Left cardiac atrium (tissue), 4 donors: ENCODE measurements around the gene SIRT7. TPM values are rescaled to one million over a fixed set of nuclear protein-coding genes. Genes with fewer than 3 reads are reported as not detected.

ENCODE experiments used
- ATAC-seq, 2 donors: fragments of 200-7000 bp; cut with Tn5 transposase; one replicate each; pipeline ENCODE4 v1.9.1; 2020; ENCODE audit warnings: mild to moderate bottlenecking in 2 of 2, moderate library complexity in 2 of 2
- DNase-seq: peaks from one replicate; pipeline ENCODE4 v3.0.0-alpha.2; 2020
- intact Hi-C, 2 donors: fragments of 100-400 bp; cut with DNase I; formaldehyde crosslinking; loops; one replicate each; pipeline versions ENCODE4 v1.14.1 to v1.15.1; 2022 to 2023
- total RNA-seq, 2 donors: library from RNA; stranded (reverse); fragmentation: NEBNext Ultra II Directional; extraction: Animal tissue kit (Norgen Biotek cat#: 25700); gene quantifications; one replicate each; pipeline ENCODE4 v1.2.1, GENCODE V29; 2021
- donor health status: DM: no; HTN: yes; CAD: no.
- donor health status: DM: no; HTN: yes; CAD: no; lungs with severe emphysema.
- donor health status: DM: yes; HTN: yes; CAD: no.
- donor health status: Dilated cardiomyopathy.

SIRT7 gene
- total RNA-seq, 2 donors from 2014 or later: 8.9 to 9.2 TPM

GRCh38 chr17:81902023-81902652 lies 15.8 kb downstream of the SIRT7 start, which contains the start of gene NPB:
Gene NPB (plus strand): TSS chr17:81902238. CDS start chr17:81902278, 40 bp downstream.
- ATAC-seq: peak; percentile 59 to 74
- DNase-seq: no peak
- intact Hi-C loops: no loop called here

GRCh38 chr17:81901167-81902022 lies 16.6 kb downstream of the SIRT7 start:
- ATAC-seq (peak in 1 of 2 donors; percentile 14), DNase-seq (no peak)
- intact Hi-C loops: no loop called here

- DNase-seq: no peak
- no peak for ATAC-seq
- intact Hi-C loops: no loop called here
Measured at GRCh38 chr17:81900181-81900820, 17.7 kb downstream of the SIRT7 start.

GRCh38 chr17:81899514-81900166 lies 18.3 kb downstream of the SIRT7 start:
- ATAC-seq (no peak), DNase-seq (no peak)
- intact Hi-C loops: no loop called here

- DNase-seq (no peak), ATAC-seq (no peak)
- intact Hi-C loops: no loop called here
Measured at GRCh38 chr17:81898885-81899284, 19.1 kb downstream of the SIRT7 start.

- intact Hi-C loops: no loop called here
- ATAC-seq (no peak), DNase-seq (no peak)
Measured at GRCh38 chr17:81898029-81898866, 19.7 kb downstream of the SIRT7 start.

- intact Hi-C loops: no loop called here
- ATAC-seq (no peak), DNase-seq (no peak)
Measured at GRCh38 chr17:81895400-81895799, 22.6 kb downstream of the SIRT7 start.

- ATAC-seq (no peak), DNase-seq (no peak)
- intact Hi-C loops: no loop called here
Measured at GRCh38 chr17:81891303-81891552, 26.7 kb downstream of the SIRT7 start.

- intact Hi-C loops: no loop called here
- DNase-seq (no peak), ATAC-seq (no peak)
Measured at GRCh38 chr17:81890447-81891302, 27.3 kb downstream of the SIRT7 start.

GRCh38 chr17:81889602-81890001 lies 28.4 kb downstream of the SIRT7 start:
- no peak for DNase-seq
- ATAC-seq: no peak
- intact Hi-C loops: no loop called here

GRCh38 chr17:81888988-81889595 lies 28.9 kb downstream of the SIRT7 start:
- intact Hi-C loops: no loop called here
- no peak for ATAC-seq

GRCh38 chr17:81888105-81888987 lies 29.6 kb downstream of the SIRT7 start:
- intact Hi-C loops: no loop called here
- DNase-seq: no peak
- no peak for ATAC-seq

More at GRCh38 chr17:81888988-81889595, 28.9 kb downstream of the SIRT7 start:
- DNase-seq: no peak

GRCh38 chr17:81885869-81886548 lies 32.0 kb downstream of the SIRT7 start:
- intact Hi-C loops: no loop called here
- ATAC-seq: peak in 1 of 2 donors; percentile 30
- DNase-seq: no peak

GRCh38 chr17:81885454-81885853 lies 32.5 kb downstream of the SIRT7 start:
- intact Hi-C loops: no loop called here
- ATAC-seq (peak in 1 of 2 donors; percentile 4), DNase-seq (no peak)

GRCh38 chr17:81884968-81885367 lies 33.0 kb downstream of the SIRT7 start:
- intact Hi-C loops: no loop called here
- ATAC-seq (peak in 1 of 2 donors; percentile 7), DNase-seq (no peak)

GRCh38 chr17:81884520-81884919 lies 33.5 kb downstream of the SIRT7 start:
- DNase-seq: no peak
- ATAC-seq: peak; percentile 23 to 69
- intact Hi-C loops: no loop called here
